HepG2 (cell line): Measurements from ENCODE around the gene CCDC148. TPM values are rescaled to one million over a fixed set of nuclear protein-coding genes. Genes with fewer than 3 reads are reported as not detected.

ENCODE experiments used
- ADNP ChIP-seq: sonication (generic); formaldehyde crosslinking; IDR thresholded peaks from 2 replicates; pipeline ENCODE4 v1.4.0; 2020; ENCODE audit warnings: missing genetic modification reagents
- ARID2 ChIP-seq: sonication (generic); formaldehyde crosslinking; IDR thresholded peaks from 2 replicates; pipeline ENCODE4 v1.8.1; 2022; ENCODE audit warnings: mild to moderate bottlenecking, missing genetic modification reagents, borderline replicate concordance
- CAMTA2 ChIP-seq: sonication (generic); formaldehyde crosslinking; IDR thresholded peaks from 2 replicates; pipeline ENCODE4 v1.4.0; 2020; ENCODE audit warnings: mild to moderate bottlenecking, missing genetic modification reagents, borderline replicate concordance
- CREM ChIP-seq, 2 experiments: sonication (generic) in 1 of 2; formaldehyde crosslinking in 1 of 2; IDR thresholded peaks; 2 replicates each; pipeline versions ENCODE4 v1.4.0 to v1.6.1; 2016 to 2020; ENCODE audit warnings: antibody characterized with exemption in 1 of 2, mild to moderate bottlenecking in 1 of 2, missing genetic modification reagents in 1 of 2
- DNMT3B ChIP-seq: conservative IDR thresholded peaks from 2 replicates; pipeline ENCODE4 v1.6.1; 2016; ENCODE audit warnings: missing biosample characterization, control low read depth
- FLYWCH1 ChIP-seq: sonication (generic); formaldehyde crosslinking; IDR thresholded peaks from 2 replicates; pipeline ENCODE4 v1.8.1; 2023; ENCODE audit warnings: mild to moderate bottlenecking, missing genetic modification reagents
- FOXO1 ChIP-seq: sonication (generic); formaldehyde crosslinking; IDR thresholded peaks from 2 replicates; pipeline ENCODE4 v1.4.0; 2020; ENCODE audit warnings: missing genetic modification reagents
- MEF2D ChIP-seq: sonication (generic); formaldehyde crosslinking; IDR thresholded peaks from 2 replicates; pipeline ENCODE4 v1.5.1; 2020; ENCODE audit warnings: mild to moderate bottlenecking, missing genetic modification reagents
- MEIS1 ChIP-seq: sonication (generic); formaldehyde crosslinking; IDR thresholded peaks from 2 replicates; pipeline ENCODE4 v1.9.0; 2021; ENCODE audit warnings: mild to moderate bottlenecking, missing genetic modification reagents, moderate library complexity, borderline replicate concordance
- SIX4 ChIP-seq: sonication (generic); formaldehyde crosslinking; IDR thresholded peaks from 2 replicates; pipeline ENCODE4 v1.4.0; 2020; ENCODE audit warnings: missing genetic modification reagents
- TAF1 ChIP-seq: sonication (generic); formaldehyde crosslinking; IDR thresholded peaks from 2 replicates; pipeline ENCODE4 v1.4.0; 2020; ENCODE audit warnings: missing genetic modification reagents
- TBL1XR1 ChIP-seq: fragments of 150-350 bp; IDR thresholded peaks from 2 replicates; pipeline ENCODE4 v1.6.1; 2014; ENCODE audit warnings: borderline replicate concordance, low read length; ENCODE audit not compliant: partially characterized antibody
- TRIM24 ChIP-seq: sonication (generic); formaldehyde crosslinking; IDR thresholded peaks from 2 replicates; pipeline ENCODE4 v1.8.0; 2022; ENCODE audit warnings: mild to moderate bottlenecking, missing genetic modification reagents
- U2AF2 ChIP-seq: fragments of 200-400 bp; formaldehyde crosslinking; IDR thresholded peaks from 2 replicates; pipeline ENCODE4 v1.6.1; 2017; ENCODE audit warnings: low read depth, mild to moderate bottlenecking, low read length
- ZBTB21 ChIP-seq: sonication (generic); formaldehyde crosslinking; IDR thresholded peaks from 2 replicates; pipeline ENCODE4 v1.4.0; 2020; ENCODE audit warnings: missing genetic modification reagents
- ZBTB3 ChIP-seq: sonication (generic); formaldehyde crosslinking; IDR thresholded peaks from 2 replicates; pipeline ENCODE4 v1.4.0; 2020; ENCODE audit warnings: low read depth, mild to moderate bottlenecking, moderate library complexity, missing genetic modification reagents, borderline replicate concordance
- ZIK1 ChIP-seq: sonication (generic); formaldehyde crosslinking; IDR thresholded peaks from 2 replicates; pipeline ENCODE4 v1.5.0; 2020; ENCODE audit warnings: mild to moderate bottlenecking, low read depth, missing genetic modification reagents, borderline replicate concordance
- ZNF260 ChIP-seq: sonication (generic); formaldehyde crosslinking; IDR thresholded peaks from 2 replicates; pipeline ENCODE4 v1.4.0; 2020; ENCODE audit warnings: missing genetic modification reagents, low read depth, mild to moderate bottlenecking, borderline replicate concordance
- ZNF350 ChIP-seq: sonication (generic); formaldehyde crosslinking; IDR thresholded peaks from 2 replicates; pipeline ENCODE4 v1.4.0; 2020; ENCODE audit warnings: mild to moderate bottlenecking, low read depth, missing genetic modification reagents, borderline replicate concordance
- ZNF484 ChIP-seq: sonication (generic); formaldehyde crosslinking; IDR thresholded peaks from 2 replicates; pipeline ENCODE4 v1.5.1; 2020; ENCODE audit warnings: mild to moderate bottlenecking, low read depth, missing genetic modification reagents, borderline replicate concordance
- ZNF501 ChIP-seq: sonication (generic); formaldehyde crosslinking; IDR thresholded peaks from 2 replicates; pipeline ENCODE4 v1.5.1; 2020; ENCODE audit warnings: mild to moderate bottlenecking, moderate library complexity, missing genetic modification reagents
- ZNF510 ChIP-seq: sonication (generic); formaldehyde crosslinking; IDR thresholded peaks from 2 replicates; pipeline ENCODE4 v1.4.0; 2020; ENCODE audit warnings: low read depth, mild to moderate bottlenecking, missing genetic modification reagents
- ZNF549 ChIP-seq: sonication (generic); formaldehyde crosslinking; IDR thresholded peaks from 2 replicates; pipeline ENCODE4 v1.5.0; 2020; ENCODE audit warnings: missing genetic modification reagents
- ZNF644 ChIP-seq: IDR thresholded peaks from 2 replicates; pipeline ENCODE4 v1.6.1; 2016; ENCODE audit warnings: low read depth
- ZNF749 ChIP-seq: sonication (generic); formaldehyde crosslinking; IDR thresholded peaks from 2 replicates; pipeline ENCODE4 v1.8.0; 2022; ENCODE audit warnings: mild to moderate bottlenecking, missing genetic modification reagents, moderate library complexity, borderline replicate concordance
- ZNF891 ChIP-seq: sonication (generic); formaldehyde crosslinking; IDR thresholded peaks from 2 replicates; pipeline ENCODE4 v1.5.0; 2020; ENCODE audit warnings: mild to moderate bottlenecking, missing genetic modification reagents
- ZSCAN12 ChIP-seq: sonication (generic); formaldehyde crosslinking; IDR thresholded peaks from 2 replicates; pipeline ENCODE4 v1.9.0; 2021; ENCODE audit warnings: mild to moderate bottlenecking, missing genetic modification reagents
- polyA plus RNA-seq, 8 experiments: library from polyadenylated mRNA; depleted of rRNA in 3 of 8; stranded (reverse) in 7 of 8; unstranded in 1 of 8; fragments of >200 nt; fragmentation: Illumina TruSeq in 4 of 8; extraction: Trizol in 4 of 8; gene quantifications; 2 replicates each; pipeline versions ENCODE4 v1.2.1 to v1.2.3, GENCODE V29; 2011 to 2016; ENCODE audit warnings: low read depth in 4 of 8, missing spikeins in 1 of 8, mixed read lengths in 1 of 8; ENCODE audit not compliant: insufficient read depth in 1 of 8
- total RNA-seq, 5 experiments: library from RNA; depleted of rRNA; stranded (reverse); fragments of >200 nt; fragmentation: Illumina TruSeq; extraction: Trizol; gene quantifications; 2 replicates each; pipeline ENCODE4 v1.2.3, GENCODE V29; 2016; ENCODE audit warnings: low read depth in 1 of 5
- TF ChIP-seq, protein P1 (sequence below): sonication (generic); formaldehyde crosslinking; IDR thresholded peaks from 2 replicates; pipeline ENCODE4 v1.8.1; 2022; ENCODE audit warnings: mild to moderate bottlenecking, missing genetic modification reagents
- TF ChIP-seq, protein P2 (sequence below): sonication (generic); formaldehyde crosslinking; IDR thresholded peaks from 2 replicates; pipeline ENCODE4 v1.4.0; 2020; ENCODE audit warnings: missing genetic modification reagents; ENCODE audit errors: not compliant biosample characterization
- TF ChIP-seq, protein P3 (sequence below): sonication (generic); formaldehyde crosslinking; IDR thresholded peaks from 2 replicates; pipeline ENCODE4 v1.4.0; 2020; ENCODE audit warnings: missing genetic modification reagents
- TF ChIP-seq, protein P4 (sequence below): sonication (generic); formaldehyde crosslinking; IDR thresholded peaks from 2 replicates; pipeline ENCODE4 v1.4.0; 2020; ENCODE audit warnings: missing genetic modification reagents, low read depth, mild to moderate bottlenecking, borderline replicate concordance

Gene CCDC148
- total and polyA plus RNA-seq, 2 of the 13 experiments (the other 11 are each of a cell fraction or from before 2014, with no cell fraction given) = 0.30 to 0.49 TPM

DNA sequence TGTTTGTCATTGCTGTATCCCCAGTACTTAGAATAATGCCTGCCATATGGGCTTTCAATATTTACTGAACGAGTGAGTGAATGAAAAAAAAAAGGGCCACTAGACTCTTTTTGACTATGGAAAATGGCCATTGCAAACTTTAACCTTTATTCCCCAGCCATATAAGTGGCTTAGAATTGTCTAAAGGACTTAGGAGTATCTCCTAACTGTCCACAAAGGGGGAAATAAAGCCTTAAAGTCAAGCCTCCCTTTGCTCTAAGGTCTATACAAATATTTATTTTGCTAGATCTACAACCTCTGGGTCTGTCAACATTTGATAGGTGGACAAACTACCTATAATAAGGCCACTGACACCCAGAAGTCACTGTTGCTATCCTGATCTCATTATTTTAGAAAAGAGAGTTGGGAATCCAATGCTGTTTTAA is 329.2 kb downstream of the CCDC148 start (continued):
- TF ChIP-seq CREM (IDR thresholded peaks at IDR 0.05) (peak; percentile 67), CREM (CRISPR knock-in tag; IDR thresholded peaks at IDR 0.05) (no peak), DNMT3B (CRISPR knock-in tag) (no peak), TBL1XR1 (no peak), ZNF891 (no peak), ZIK1 (CRISPR knock-in tag) (no peak), TRIM24 (CRISPR knock-in tag) (no peak), SIX4 (no peak), ZBTB21 (CRISPR knock-in tag) (no peak), U2AF2 (no peak), ZNF749 (CRISPR knock-in tag) (no peak), ZNF644 (peak; percentile 53; the same call in 1 of the 2 replicates), ZNF260 (CRISPR knock-in tag) (no peak), ZNF501 (CRISPR knock-in tag) (no peak), TAF1 (CRISPR knock-in tag) (no peak), ZNF350 (CRISPR knock-in tag) (no peak), ZNF549 (CRISPR knock-in tag) (no peak), FLYWCH1 (CRISPR knock-in tag) (no peak), ADNP (CRISPR knock-in tag) (no peak), ZNF510 (CRISPR knock-in tag) (no peak), ARID2 (no peak), MEIS1 (CRISPR knock-in tag) (no peak), ZBTB3 (CRISPR knock-in tag) (no peak), ZNF484 (no peak), FOXO1 (CRISPR knock-in tag) (peak; percentile 54; the same call in 1 of the 2 replicates), MEF2D (peak; percentile 80; the same call in 1 of the 2 replicates), CAMTA2 (no peak), ZSCAN12 (CRISPR knock-in tag) (no peak)
- TF ChIP-seq, protein P1, sequence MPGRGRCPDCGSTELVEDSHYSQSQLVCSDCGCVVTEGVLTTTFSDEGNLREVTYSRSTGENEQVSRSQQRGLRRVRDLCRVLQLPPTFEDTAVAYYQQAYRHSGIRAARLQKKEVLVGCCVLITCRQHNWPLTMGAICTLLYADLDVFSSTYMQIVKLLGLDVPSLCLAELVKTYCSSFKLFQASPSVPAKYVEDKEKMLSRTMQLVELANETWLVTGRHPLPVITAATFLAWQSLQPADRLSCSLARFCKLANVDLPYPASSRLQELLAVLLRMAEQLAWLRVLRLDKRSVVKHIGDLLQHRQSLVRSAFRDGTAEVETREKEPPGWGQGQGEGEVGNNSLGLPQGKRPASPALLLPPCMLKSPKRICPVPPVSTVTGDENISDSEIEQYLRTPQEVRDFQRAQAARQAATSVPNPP = no peak
- TF ChIP-seq, protein P2, sequence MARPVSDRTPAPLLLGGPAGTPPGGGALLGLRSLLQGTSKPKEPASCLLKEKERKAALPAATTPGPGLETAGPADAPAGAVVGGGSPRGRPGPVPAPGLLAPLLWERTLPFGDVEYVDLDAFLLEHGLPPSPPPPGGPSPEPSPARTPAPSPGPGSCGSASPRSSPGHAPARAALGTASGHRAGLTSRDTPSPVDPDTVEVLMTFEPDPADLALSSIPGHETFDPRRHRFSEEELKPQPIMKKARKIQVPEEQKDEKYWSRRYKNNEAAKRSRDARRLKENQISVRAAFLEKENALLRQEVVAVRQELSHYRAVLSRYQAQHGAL (CRISPR knock-in tag) = no peak
- TF ChIP-seq, protein P3, sequence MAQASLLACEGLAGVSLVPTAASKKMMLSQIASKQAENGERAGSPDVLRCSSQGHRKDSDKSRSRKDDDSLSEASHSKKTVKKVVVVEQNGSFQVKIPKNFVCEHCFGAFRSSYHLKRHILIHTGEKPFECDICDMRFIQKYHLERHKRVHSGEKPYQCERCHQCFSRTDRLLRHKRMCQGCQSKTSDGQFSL (CRISPR knock-in tag) = no peak
- TF ChIP-seq, protein P4, sequence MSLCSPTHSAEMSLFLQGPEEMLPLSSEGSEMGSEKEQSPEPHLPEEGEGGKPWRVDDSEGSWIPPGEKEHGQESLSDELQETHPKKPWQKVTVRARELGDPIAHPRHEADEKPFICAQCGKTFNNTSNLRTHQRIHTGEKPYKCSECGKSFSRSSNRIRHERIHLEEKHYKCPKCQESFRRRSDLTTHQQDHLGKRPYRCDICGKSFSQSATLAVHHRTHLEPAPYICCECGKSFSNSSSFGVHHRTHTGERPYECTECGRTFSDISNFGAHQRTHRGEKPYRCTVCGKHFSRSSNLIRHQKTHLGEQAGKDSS (CRISPR knock-in tag) = no peak
